ENCODE measurements around the gene ARID5B. TPM values are rescaled to one million over a fixed set of nuclear protein-coding genes. Genes with fewer than 3 reads are reported as not detected.
A peak's percentile ranks its signal among the peaks of the same experiment; 100 is the strongest.

The ARID5B gene
- total RNA-seq, 1 donor from 2014 or later: 51.4 TPM

DNA sequence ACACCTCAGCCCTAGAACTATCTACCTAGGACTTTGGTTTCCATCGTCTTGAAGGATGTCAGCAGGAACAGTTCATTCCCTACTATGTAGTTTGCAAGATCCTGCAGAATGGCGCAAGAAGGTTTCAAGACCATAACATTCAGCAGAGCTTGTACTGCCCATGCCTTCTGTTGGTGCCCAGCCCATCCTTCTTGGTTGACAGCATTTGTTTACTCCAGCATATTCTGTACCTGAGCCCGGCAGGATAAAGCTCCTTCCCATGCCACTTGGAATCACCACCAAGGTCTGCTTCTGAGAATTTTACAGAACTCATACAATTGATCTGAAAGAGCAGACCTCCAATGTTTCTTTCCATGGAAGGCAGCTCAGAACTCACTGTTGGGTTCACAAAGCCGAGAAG, 150.8 kb downstream of the ARID5B start:
- Mint-ChIP-seq H3K36me3 (peaks cover 45% of the 10 kb centered on the region), H3K4me3 (no peak overlapping the region), H3K27me3 (ENCODE audit: low read depth) (no peaks in the 10 kb centered on the region), H3K27ac (no peak overlapping the region), H3K4me1 (peaks cover 64% of the 10 kb centered on the region), H3K9me3 (no peaks in the 10 kb centered on the region)
- DNase-seq (ENCODE audit: low spot score in 2 of 2, unreplicated experiment in 2 of 2): no peak
- TF ChIP-seq, protein P1, sequence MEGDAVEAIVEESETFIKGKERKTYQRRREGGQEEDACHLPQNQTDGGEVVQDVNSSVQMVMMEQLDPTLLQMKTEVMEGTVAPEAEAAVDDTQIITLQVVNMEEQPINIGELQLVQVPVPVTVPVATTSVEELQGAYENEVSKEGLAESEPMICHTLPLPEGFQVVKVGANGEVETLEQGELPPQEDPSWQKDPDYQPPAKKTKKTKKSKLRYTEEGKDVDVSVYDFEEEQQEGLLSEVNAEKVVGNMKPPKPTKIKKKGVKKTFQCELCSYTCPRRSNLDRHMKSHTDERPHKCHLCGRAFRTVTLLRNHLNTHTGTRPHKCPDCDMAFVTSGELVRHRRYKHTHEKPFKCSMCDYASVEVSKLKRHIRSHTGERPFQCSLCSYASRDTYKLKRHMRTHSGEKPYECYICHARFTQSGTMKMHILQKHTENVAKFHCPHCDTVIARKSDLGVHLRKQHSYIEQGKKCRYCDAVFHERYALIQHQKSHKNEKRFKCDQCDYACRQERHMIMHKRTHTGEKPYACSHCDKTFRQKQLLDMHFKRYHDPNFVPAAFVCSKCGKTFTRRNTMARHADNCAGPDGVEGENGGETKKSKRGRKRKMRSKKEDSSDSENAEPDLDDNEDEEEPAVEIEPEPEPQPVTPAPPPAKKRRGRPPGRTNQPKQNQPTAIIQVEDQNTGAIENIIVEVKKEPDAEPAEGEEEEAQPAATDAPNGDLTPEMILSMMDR (IDR thresholded peaks at IDR 0.05; ENCODE audit: unreplicated experiment): no peak

DNA sequence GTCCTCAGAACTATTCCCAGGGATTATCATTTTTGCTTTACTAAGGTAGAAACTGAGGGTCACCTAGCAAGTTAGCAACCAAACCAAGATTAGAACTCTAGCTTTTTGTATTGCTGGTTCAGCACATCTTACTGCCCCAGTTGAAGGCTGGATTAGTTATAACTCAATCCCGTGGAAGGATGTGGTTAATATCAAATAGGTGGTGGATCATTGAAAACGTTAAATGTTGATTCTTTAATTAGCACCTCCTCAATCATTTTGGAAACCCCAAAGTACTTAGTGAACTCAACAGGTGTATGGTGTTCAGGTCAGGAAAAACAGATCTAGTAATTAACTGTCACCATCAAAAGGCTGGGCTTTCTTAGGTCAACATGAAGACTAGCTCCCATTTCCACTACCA, 152.4 kb downstream of the ARID5B start:
- Mint-ChIP-seq H3K9me3 (no peaks in the 10 kb centered on the region), H3K36me3 (peaks cover 53% of the 10 kb centered on the region), H3K27me3 (ENCODE audit: low read depth) (no peaks in the 10 kb centered on the region), H3K4me3 (no peak overlapping the region), H3K27ac (no peak overlapping the region), H3K4me1 (peaks cover 61% of the 10 kb centered on the region)
- TF ChIP-seq, protein P1 (IDR thresholded peaks at IDR 0.05; ENCODE audit: unreplicated experiment): no peak
- DNase-seq (ENCODE audit: low spot score in 2 of 2, unreplicated experiment in 2 of 2): no peak

DNA sequence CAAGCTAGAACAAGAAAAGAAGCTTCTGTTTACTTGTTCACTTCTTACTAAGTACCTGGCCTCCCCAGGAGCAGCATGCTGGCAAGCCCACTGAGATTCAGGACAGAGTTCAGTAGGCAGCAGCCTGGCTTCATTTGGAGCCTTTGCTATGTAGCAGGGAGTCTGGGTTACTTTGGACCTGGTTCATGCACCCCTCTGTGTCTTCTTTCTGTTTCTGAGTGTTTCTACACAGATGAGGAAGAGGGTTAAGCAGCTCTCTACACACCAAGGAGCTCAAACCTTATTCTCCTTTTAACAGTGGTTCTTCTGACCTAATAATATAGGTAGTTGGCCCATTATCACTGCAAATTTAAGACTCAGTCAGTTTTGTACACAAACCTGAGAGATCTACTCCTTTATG, 152.9 kb downstream of the ARID5B start:
- peaks cover 53% of the 10 kb centered on the region for H3K36me3 Mint-ChIP-seq
- DNase-seq (ENCODE audit: low spot score in 2 of 2, unreplicated experiment in 2 of 2): no peak
- peaks cover 61% of the 10 kb centered on the region for H3K4me1 Mint-ChIP-seq
- no peak overlapping the region for H3K4me3 Mint-ChIP-seq
- TF ChIP-seq, protein P1 (IDR thresholded peaks at IDR 0.05; ENCODE audit: unreplicated experiment): no peak
- H3K9me3 Mint-ChIP-seq: no peaks in the 10 kb centered on the region
- no peaks in the 10 kb centered on the region for H3K27me3 Mint-ChIP-seq (ENCODE audit: low read depth)
- no peak overlapping the region for H3K27ac Mint-ChIP-seq

DNA sequence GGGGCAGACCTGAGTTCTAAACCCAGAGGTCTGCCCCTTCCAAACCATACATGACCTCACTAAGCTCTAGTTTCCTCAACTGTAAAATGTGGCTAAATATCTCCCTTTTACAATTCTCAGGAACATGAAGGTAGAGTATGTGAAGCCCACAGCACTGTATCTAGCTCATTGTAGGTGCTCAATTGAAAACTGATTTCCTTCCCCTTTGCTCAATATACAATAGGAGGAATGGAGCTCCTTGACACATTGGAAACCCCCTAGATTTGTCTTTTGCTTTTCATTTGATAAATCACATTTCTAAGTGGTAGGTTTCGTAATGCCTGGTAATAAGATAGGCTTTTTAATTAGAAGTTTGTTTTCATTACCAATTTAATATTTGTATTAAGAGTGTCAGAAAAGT, 153.3 kb downstream of the ARID5B start:
- H3K4me3 Mint-ChIP-seq: no peak overlapping the region
- TF ChIP-seq, protein P1 (IDR thresholded peaks at IDR 0.05; ENCODE audit: unreplicated experiment): no peak
- H3K4me1 Mint-ChIP-seq: peaks cover 61% of the 10 kb centered on the region
- DNase-seq (ENCODE audit: low spot score in 2 of 2, unreplicated experiment in 2 of 2): no peak
- no peaks in the 10 kb centered on the region for H3K27me3 Mint-ChIP-seq (ENCODE audit: low read depth)
- H3K9me3 Mint-ChIP-seq: no peaks in the 10 kb centered on the region
- H3K36me3 Mint-ChIP-seq: peaks cover 55% of the 10 kb centered on the region
- no peak overlapping the region for H3K27ac Mint-ChIP-seq

DNA sequence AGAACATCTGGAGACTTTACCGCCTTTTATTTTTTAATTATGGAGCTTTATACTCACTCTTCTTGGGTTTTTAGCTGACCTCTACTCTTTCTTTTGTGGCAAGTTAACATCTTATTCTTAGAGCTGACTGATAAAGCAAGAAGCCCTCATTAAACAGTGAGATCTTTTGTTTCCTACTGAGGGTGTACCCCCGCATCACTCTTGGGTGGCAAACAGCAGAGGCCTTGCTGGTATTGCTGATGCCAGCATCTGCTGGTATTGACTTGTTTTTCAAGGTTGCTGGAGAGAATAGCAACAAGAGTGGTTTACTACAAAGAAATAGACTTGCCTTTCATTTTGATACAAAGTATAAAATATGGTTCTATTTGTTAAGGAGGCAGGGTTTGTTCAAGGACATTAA, 154.7 kb downstream of the ARID5B start:
- peaks cover 50% of the 10 kb centered on the region for H3K4me1 Mint-ChIP-seq
- TF ChIP-seq, protein P1 (IDR thresholded peaks at IDR 0.05; ENCODE audit: unreplicated experiment): no peak
- no peak for DNase-seq (ENCODE audit: low spot score in 2 of 2, unreplicated experiment in 2 of 2)
- no peaks in the 10 kb centered on the region for H3K9me3 Mint-ChIP-seq
- H3K36me3 Mint-ChIP-seq: peaks cover 66% of the 10 kb centered on the region
- H3K4me3 Mint-ChIP-seq: no peak overlapping the region
- no peaks in the 10 kb centered on the region for H3K27me3 Mint-ChIP-seq (ENCODE audit: low read depth)
- peak overlapping the region; percentile 6 for H3K27ac Mint-ChIP-seq

DNA sequence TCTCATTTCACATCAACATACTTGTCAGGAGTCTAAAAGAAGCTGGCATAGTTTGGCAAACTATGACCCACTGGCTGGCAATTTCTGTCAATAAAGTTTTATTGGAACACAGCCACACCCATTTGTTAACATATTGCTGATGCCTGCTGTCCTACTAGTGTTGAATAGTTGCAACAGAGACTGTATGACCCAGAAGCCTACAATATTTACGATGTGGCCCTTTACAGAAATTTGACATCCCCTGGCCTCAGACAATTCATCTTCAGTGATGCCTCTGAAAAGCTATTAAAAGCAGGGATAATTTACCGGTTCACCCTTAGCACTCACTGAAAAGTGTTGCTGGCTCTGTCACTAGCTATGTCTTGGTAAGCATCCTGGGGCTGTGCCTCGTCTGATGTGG, 155.2 kb downstream of the ARID5B start:
- H3K36me3 Mint-ChIP-seq: peaks cover 65% of the 10 kb centered on the region
- TF ChIP-seq, protein P1 (IDR thresholded peaks at IDR 0.05; ENCODE audit: unreplicated experiment): no peak
- peaks cover 45% of the 10 kb centered on the region for H3K4me1 Mint-ChIP-seq
- DNase-seq (ENCODE audit: low spot score in 2 of 2, unreplicated experiment in 2 of 2): no peak
- H3K27me3 Mint-ChIP-seq (ENCODE audit: low read depth): no peaks in the 10 kb centered on the region
- H3K4me3 Mint-ChIP-seq: no peak overlapping the region
- no peak overlapping the region for H3K27ac Mint-ChIP-seq
- H3K9me3 Mint-ChIP-seq: peaks cover under 1% of the 10 kb centered on the region
